Body of pancreas (tissue), 4 donors: ENCODE results near the gene DCDC2B. TPM values are rescaled to one million over a fixed set of nuclear protein-coding genes. Genes with fewer than 3 reads are reported as not detected.
"Not testable (repeated sequence)": the region's sequence is repeated elsewhere in the genome, so short reads cannot be mapped to it uniquely, and the experiment has no call there.

Experiments
- ATAC-seq: fragments of 150-250 bp; one replicate; pipeline ENCODE4 v1.9.1; 2016
- DNase-seq, 4 donors: peaks; one replicate each; pipeline ENCODE4 v3.0.0-alpha.2; 2019
- H3K27ac ChIP-seq, 4 donors: fragments of 200-600 bp; sonication (generic); 1 replicate in 3 of 4; 2 replicates in 1 of 4; pipeline versions ENCODE4 v1.5.1 to v1.6.1; 2016 to 2019; ENCODE audit warnings: mild to moderate bottlenecking in 1 of 4, mixed read lengths in 1 of 4, moderate library complexity in 1 of 4
- H3K27me3 ChIP-seq, 2 donors: fragments of 200-600 bp; sonication (generic); one replicate each; pipeline ENCODE4 v1.6.0; 2016; ENCODE audit warnings: mild to moderate bottlenecking in 1 of 2
- H3K36me3 ChIP-seq, 2 donors: fragments of 200-600 bp; sonication (generic); replicated peaks in 1 of 2; 2 replicates each; pipeline ENCODE4 v1.5.1; 2016; ENCODE audit warnings: low read depth in 2 of 2; ENCODE audit not compliant: insufficient read depth in 1 of 2
- H3K4me1 ChIP-seq: fragments of 200-600 bp; sonication (generic); one replicate; pipeline ENCODE4 v1.6.0; 2016
- H3K4me3 ChIP-seq, 2 donors: fragments of 200-600 bp; sonication (generic); 1 replicate in 1 of 2; 2 replicates in 1 of 2; pipeline ENCODE4 v1.5.1; 2016 to 2019
- H3K9me3 ChIP-seq, 3 donors: fragments of 200-600 bp; sonication (generic); 1 replicate in 2 of 3; 2 replicates in 1 of 3; pipeline ENCODE4 v1.5.1; 2016
- POLR2A ChIP-seq, 3 donors: fragments of 450-650 bp; IDR thresholded peaks; one replicate each; pipeline ENCODE4 v1.6.1; 2016; ENCODE audit warnings: antibody characterized with exemption in 3 of 3, mild to moderate bottlenecking in 2 of 3
- WGBS, 2 donors: methylation state at CpG; one replicate each; pipeline ENCODE4 v1.1.5; 2017; 5-methylcytosine and 5-hydroxymethylcytosine counted together
- intact Hi-C: fragments of 100-400 bp; cut with DNase I; formaldehyde crosslinking; loops from one replicate; pipeline ENCODE4 v1.15.1; 2023
- total RNA-seq, 2 donors: library from RNA; depleted of rRNA; stranded (reverse); fragments of >200 nt; gene quantifications; one replicate each; pipeline ENCODE4 v1.1.0, GENCODE V29; 2016
- TF ChIP-seq, protein P1 (sequence below), 7 experiments: fragments of 450-650 bp in 4 of 7; fragments of 200-600 bp in 3 of 7; sonication (generic) in 3 of 7; IDR thresholded peaks; one replicate each; pipeline ENCODE4 v1.5.1; 2016 to 2019; ENCODE audit warnings: antibody characterized with exemption in 7 of 7

The DCDC2B gene
- total RNA-seq, 2 donors from 2014 or later: not detected

- DNase-seq (no peak), ATAC-seq (no peak)
- peaks cover 28% of the 10 kb centered on the region for H3K4me1 ChIP-seq
- H3K36me3 ChIP-seq: no peaks in the 10 kb centered on the region
- TF ChIP-seq, protein P1, sequence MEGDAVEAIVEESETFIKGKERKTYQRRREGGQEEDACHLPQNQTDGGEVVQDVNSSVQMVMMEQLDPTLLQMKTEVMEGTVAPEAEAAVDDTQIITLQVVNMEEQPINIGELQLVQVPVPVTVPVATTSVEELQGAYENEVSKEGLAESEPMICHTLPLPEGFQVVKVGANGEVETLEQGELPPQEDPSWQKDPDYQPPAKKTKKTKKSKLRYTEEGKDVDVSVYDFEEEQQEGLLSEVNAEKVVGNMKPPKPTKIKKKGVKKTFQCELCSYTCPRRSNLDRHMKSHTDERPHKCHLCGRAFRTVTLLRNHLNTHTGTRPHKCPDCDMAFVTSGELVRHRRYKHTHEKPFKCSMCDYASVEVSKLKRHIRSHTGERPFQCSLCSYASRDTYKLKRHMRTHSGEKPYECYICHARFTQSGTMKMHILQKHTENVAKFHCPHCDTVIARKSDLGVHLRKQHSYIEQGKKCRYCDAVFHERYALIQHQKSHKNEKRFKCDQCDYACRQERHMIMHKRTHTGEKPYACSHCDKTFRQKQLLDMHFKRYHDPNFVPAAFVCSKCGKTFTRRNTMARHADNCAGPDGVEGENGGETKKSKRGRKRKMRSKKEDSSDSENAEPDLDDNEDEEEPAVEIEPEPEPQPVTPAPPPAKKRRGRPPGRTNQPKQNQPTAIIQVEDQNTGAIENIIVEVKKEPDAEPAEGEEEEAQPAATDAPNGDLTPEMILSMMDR (IDR thresholded peaks at IDR 0.05): no peak
- no peak for TF ChIP-seq POLR2A (IDR thresholded peaks at IDR 0.05)
- 70 to 79% methylated on average over 9 to 24 of the region's 25 CpGs for WGBS, 2 donors
- intact Hi-C loops: no loop called here
- peak within 1 kb of the TSS in 2 of 4 donors; percentile 44 to 72 for H3K27ac ChIP-seq
- H3K9me3 ChIP-seq: no peaks in the 10 kb centered on the region
- no peak within 1 kb of the TSS for H3K4me3 ChIP-seq
- H3K27me3 ChIP-seq: no peaks in the 10 kb centered on the region
Measured at GRCh38 chr1:32250893-32251716, 42.2 kb downstream of the DCDC2B start, which contains the start of gene LCK. Gene LCK (plus strand): TSS chr1:32251265. CDS start chr1:32274330, 23,065 bp downstream.

DNA sequence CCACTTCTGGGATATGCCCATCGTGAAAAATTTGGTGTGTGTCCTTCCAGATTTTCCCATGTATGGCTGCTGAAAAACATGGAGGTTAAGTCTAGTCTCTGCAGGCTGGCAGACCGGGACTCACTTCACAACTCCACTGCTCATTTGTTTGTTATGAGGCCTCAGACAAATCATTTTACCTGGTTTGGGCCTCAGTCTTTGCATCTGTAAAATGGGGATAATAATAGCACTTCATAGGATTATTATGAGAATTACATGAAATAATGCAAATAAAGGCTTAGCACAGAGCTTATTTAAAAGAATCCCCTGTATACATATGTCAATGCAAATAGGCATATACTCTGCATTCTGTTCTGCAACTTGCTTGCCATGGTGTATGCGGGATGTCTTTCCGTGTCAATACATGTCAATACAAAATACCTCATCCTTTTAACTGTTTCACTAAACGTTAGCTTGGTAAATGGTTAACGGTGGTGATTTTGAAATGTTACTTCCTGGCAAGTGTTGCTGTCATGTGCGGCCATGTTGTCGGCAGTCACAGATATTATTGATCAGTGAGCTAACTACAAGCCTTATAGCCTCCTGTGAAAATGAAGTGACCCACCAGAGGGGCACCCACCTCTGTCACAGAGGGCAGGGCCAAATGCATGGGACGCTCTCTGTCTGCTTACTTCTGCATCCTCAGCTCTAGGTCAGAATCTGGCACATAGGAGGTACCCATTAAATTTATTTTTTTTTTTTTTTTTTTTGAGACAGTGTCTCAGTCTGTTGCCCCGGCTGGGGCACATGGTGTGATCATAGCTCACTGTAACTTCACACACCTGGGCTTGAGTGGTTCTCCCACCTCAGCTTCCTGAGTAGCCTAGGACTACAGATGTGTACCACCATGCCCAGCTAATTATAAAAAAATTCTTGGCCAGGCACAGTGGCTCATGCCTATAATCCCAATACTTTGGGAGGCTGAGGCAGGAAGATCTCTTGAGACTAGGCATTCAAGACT is 46.5 kb downstream of the DCDC2B start:
- TF ChIP-seq, protein P1 (IDR thresholded peaks at IDR 0.05): no peak
- no peak for TF ChIP-seq POLR2A (IDR thresholded peaks at IDR 0.05)
- no peaks in the 10 kb centered on the region for H3K9me3 ChIP-seq
- no peaks in the 10 kb centered on the region for H3K36me3 ChIP-seq
- ATAC-seq (no peak), DNase-seq (no peak)
- 49 to 62% methylated on average over 10 of the region's 10 CpGs for WGBS, 2 donors
- no peak overlapping the region for H3K4me3 ChIP-seq
- intact Hi-C loops: no loop called here
- peaks cover 4% of the 10 kb centered on the region for H3K4me1 ChIP-seq
- H3K27ac ChIP-seq: no peak overlapping the region
- H3K27me3 ChIP-seq: no peaks in the 10 kb centered on the region

DNA sequence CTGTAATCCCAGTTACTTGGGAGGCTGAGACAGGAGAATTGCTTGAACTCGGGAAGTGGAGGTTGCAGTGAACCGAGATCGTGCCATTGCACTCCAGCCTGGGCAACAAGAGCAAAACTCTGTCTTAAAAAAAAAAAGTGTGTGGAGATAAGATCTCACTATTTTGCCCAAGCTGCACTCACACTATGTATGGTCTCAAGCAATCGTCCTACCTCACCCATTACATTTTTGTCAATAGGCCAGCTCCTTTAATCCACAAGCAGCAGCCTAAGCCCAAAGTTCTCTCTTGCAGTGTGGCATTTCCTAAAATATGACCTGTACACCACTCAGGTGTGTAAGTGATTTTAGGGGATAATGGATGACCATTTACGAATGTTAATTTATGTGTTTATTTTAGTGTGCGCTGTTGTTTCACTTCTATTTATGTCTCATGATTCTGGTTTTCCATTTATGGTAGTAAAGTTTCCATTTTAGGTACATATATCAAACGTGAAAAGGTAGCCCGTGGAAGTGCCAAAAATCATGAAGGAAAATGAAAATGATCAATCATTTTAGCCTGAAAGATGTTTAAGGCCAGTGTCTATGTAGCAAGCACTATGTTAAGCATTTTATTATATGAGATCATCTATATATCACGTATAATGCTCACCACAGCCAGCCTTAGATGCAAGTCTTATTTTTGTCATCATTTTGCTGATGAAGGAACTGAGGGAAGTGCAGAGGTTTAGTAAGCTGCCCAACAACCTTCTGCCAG is 47.8 kb downstream of the DCDC2B start:
- intact Hi-C loops: no loop called here
- H3K9me3 ChIP-seq: no peaks in the 10 kb centered on the region
- DNase-seq (no peak), ATAC-seq (no peak)
- no peaks in the 10 kb centered on the region for H3K36me3 ChIP-seq
- H3K27me3 ChIP-seq: no peaks in the 10 kb centered on the region
- no peak overlapping the region for H3K27ac ChIP-seq
- WGBS, 2 donors: 74 to 75% methylated on average over 9 of the region's 9 CpGs
- H3K4me1 ChIP-seq: no peaks in the 10 kb centered on the region
- no peak overlapping the region for H3K4me3 ChIP-seq
- TF ChIP-seq, protein P1 (IDR thresholded peaks at IDR 0.05): no peak
- TF ChIP-seq POLR2A (IDR thresholded peaks at IDR 0.05): no peak

GRCh38 chr1:32257227-32257508 is 48.3 kb downstream of the DCDC2B start:
- no peak overlapping the region for H3K27ac ChIP-seq
- WGBS, 2 donors: 83 to 84% methylated on average over 6 of the region's 6 CpGs
- no peaks in the 10 kb centered on the region for H3K27me3 ChIP-seq
- no peak overlapping the region for H3K4me3 ChIP-seq
- TF ChIP-seq POLR2A (IDR thresholded peaks at IDR 0.05): no peak
- TF ChIP-seq, protein P1 (IDR thresholded peaks at IDR 0.05): no peak
- no peaks in the 10 kb centered on the region for H3K9me3 ChIP-seq
- no peaks in the 10 kb centered on the region for H3K36me3 ChIP-seq
- intact Hi-C loops: no loop called here
- no peaks in the 10 kb centered on the region for H3K4me1 ChIP-seq
- ATAC-seq (no peak), DNase-seq (no peak)

DNA sequence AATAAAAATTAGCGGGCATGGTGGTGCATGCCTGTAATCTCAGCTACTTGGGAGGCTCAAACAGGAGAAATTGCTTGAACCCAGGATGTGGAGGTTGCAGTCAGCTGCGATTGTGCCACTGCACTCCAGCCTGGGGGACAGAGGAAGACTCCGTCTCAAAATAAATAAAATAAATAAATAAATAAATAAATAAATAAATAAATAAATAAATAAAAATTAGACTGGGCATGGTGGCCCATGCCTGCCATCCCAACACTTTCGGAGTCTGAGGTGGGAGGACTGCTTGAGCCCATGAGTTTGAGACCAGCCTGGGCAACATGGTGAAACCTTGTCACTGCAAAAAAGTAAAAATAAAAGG is 54.3 kb downstream of the DCDC2B start:
- H3K27ac ChIP-seq, H3K27me3 ChIP-seq, H3K4me3 ChIP-seq, H3K9me3 ChIP-seq, H3K4me1 ChIP-seq, DNase-seq, intact Hi-C loops, H3K36me3 ChIP-seq, ATAC-seq: not testable (repeated sequence)
- whole genome bisulfite sequencing, 2 donors: 95 to 96% methylated on average over 4 of the region's 4 CpGs
